ENCODE measurements around the gene SEC16B. TPM values are rescaled to one million over a fixed set of nuclear protein-coding genes. Genes with fewer than 3 reads are reported as not detected.

SEC16B gene
- total and polyA plus RNA-seq, 2 of the 13 experiments (the other 11 are each of a cell fraction or from before 2014, with no cell fraction given): 4.6 to 5.8 TPM

GRCh38 chr1:177934461-177934860 lies 35.4 kb downstream of the SEC16B start (continued):
- TF ChIP-seq UBTF (CRISPR knock-in tag; IDR thresholded peaks at IDR 0.05) (no peak), HDAC6 (IDR thresholded peaks at IDR 0.05; ENCODE audit: low read depth, low read length) (no peak), ZFP37 (CRISPR knock-in tag; IDR thresholded peaks at IDR 0.05; ENCODE audit: borderline replicate concordance) (no peak), SMARCC2 (IDR thresholded peaks at IDR 0.05) (no peak), PHB2 (IDR thresholded peaks at IDR 0.05; ENCODE audit: partially characterized antibody) (no peak)

GRCh38 chr1:177933881-177934280 lies 36.0 kb downstream of the SEC16B start:
- FAIRE-seq: no peak
- TF ChIP-seq ZNF678 (CRISPR knock-in tag; IDR thresholded peaks at IDR 0.05): no peak
- TF ChIP-seq SKIL (CRISPR knock-in tag; IDR thresholded peaks at IDR 0.05; ENCODE audit: borderline replicate concordance): no peak
- TF ChIP-seq HMGXB4 (CRISPR knock-in tag; IDR thresholded peaks at IDR 0.05; ENCODE audit: borderline replicate concordance in 1 of 2, low read depth in 1 of 2): no peak
- TF ChIP-seq ZFP36L1 (CRISPR knock-in tag; IDR thresholded peaks at IDR 0.05): no peak
- no peak for TF ChIP-seq SYNCRIP (IDR thresholded peaks at IDR 0.05; ENCODE audit: insufficient read depth, low read depth, low read length)
- TF ChIP-seq HMG20B (CRISPR knock-in tag; conservative IDR thresholded peaks at IDR 0.05): no peak
- no peak for TF ChIP-seq NR2F6 (IDR thresholded peaks at IDR 0.05)
- TF ChIP-seq NR2F6 (CRISPR knock-in tag; IDR thresholded peaks at IDR 0.05): no peak
- TF ChIP-seq ZNF260 (CRISPR knock-in tag; IDR thresholded peaks at IDR 0.05; ENCODE audit: borderline replicate concordance, low read depth): no peak
- no peak for ATAC-seq
- no peaks in the 10 kb centered on the region for H3K9me3 ChIP-seq (ENCODE audit: low read length)
- H3K79me2 ChIP-seq (ENCODE audit: insufficient read depth, low read length): no peaks in the 10 kb centered on the region
- no peak overlapping the region for H3K9ac ChIP-seq (ENCODE audit: insufficient read depth, low read depth, low read length)
- peaks cover 4 to 38% of the 10 kb centered on the region in 2 experiments; a peak in 3 of 5 replicates for H3K36me3 ChIP-seq (replicated peaks in 1 of 2; ENCODE audit: control insufficient read depth in 1 of 2, insufficient read depth in 2 of 2, low read length in 2 of 2)
- POLR2A ChIA-PET: no interaction called here
- H3K4me3 ChIP-seq (replicated peaks in 1 of 3; ENCODE audit: insufficient read depth in 1 of 3, low read depth in 2 of 3, low read length in 3 of 3): no peak overlapping the region
- H3K27me3 ChIP-seq (ENCODE audit: control insufficient read depth in 1 of 2, insufficient read depth in 2 of 2, low read length in 2 of 2): no peaks in the 10 kb centered on the region; a peak in 1 of 5 replicates
- WGBS (ENCODE audit: low lambda C conversion rate): 93% methylated on average over 1 of the region's 1 CpG
- no peak overlapping the region for H3K4me2 ChIP-seq (ENCODE audit: low read depth, low read length)
- no peaks in the 10 kb centered on the region for H4K20me1 ChIP-seq (ENCODE audit: insufficient read depth, low read length)
- DNase-seq (ENCODE audit: low spot score): no peak
- H3K4me1 ChIP-seq (ENCODE audit: insufficient read depth, low read length): no peaks in the 10 kb centered on the region
- CTCF ChIA-PET (ENCODE audit: low intra/inter-chr PET ratio, low total read pairs): no interaction called here
- H3K27ac ChIP-seq (ENCODE audit: extremely low read length, insufficient read depth, low read length): no peak overlapping the region
- in situ Hi-C loops (cut with HindIII; ENCODE audit: extremely low pct_ligation_motif_present, low pct_unique_long_range_greater_than_20kb) (loop anchor here (25.0 kb wide), 1 partner anchor 1022 kb away; no protein-coding TSS in a partner anchor), intact Hi-C loops (cut with micrococcal nuclease; ENCODE audit: unreplicated experiment) (no loop called here)
- no peak overlapping the region for H2AFZ ChIP-seq (ENCODE audit: low read length)
- BruUV-seq (replicated peaks): no TSS peak

Data from HepG2 (cell line).